GM19023 (cell line): ENCODE results near the gene MMP17.

Source experiments
- ATAC-seq: cut with Tn5 transposase; IDR thresholded peaks from one replicate; pipeline ENCODE4 v1.9.1; 2021; ENCODE audit warnings: mild to moderate bottlenecking, moderate library complexity; ENCODE audit not compliant: unreplicated experiment

Gene MMP17

GRCh38 chr12:131827961-131828534 lies at the start of gene MMP17:
MMP17 (plus strand) TSS chr12:131828393; CDS start chr12:131828495, 102 bp downstream.
- no peak for ATAC-seq

DNA sequence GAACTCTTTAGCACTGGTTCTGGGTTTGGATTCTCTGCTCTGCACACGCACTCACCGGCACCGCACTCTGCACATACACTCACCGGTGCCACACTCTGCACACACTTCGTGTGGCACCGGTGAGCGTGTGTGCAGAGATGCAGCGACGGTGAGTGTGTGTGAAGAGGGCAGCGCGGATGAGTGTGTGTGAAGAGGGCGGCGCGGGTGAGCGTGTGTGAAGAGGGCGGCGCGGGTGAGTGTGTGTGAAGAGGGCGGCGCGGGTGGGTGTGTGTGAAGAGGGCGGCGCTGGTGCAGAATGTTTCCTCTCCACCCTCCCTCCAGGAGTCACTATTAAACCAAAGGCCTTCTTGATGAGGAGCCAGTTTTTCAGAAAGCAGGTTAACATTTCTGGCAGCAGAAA lies 49.2 kb upstream of the MMP17 start:
- no peak for ATAC-seq

GRCh38 chr12:131782061-131782460 lies 46.1 kb upstream of the MMP17 start:
- ATAC-seq, result no peak

DNA sequence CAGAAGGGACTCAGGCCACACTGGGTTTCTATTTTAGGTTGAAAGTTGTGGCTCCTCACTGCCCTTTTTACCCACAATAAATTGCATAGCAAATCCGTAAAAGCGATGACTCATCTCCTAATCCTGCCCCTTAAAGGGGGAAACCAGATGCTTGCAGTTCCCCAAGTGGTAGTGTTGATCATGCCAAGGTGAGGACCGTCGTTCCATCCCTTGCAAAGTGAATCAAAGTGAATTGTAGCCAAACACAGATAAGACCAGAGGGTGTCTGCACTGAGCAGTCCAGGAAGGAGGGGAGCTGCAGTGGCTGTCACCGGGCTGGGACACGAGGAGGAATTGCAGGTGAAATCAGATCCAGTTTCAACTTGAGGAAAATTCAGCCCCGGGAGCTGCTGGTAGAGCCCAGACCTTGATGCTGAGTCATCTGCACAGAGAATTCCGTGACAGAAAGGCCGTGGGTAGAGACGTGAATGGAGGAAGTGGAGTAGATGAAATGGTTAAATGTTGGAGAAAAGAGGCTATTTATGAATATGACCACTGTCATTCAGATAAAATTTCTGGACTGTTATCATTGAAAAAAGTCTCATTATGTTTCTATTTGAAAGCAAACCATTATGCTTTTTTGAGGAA lies 44.2 kb upstream of the MMP17 start:
- ATAC-seq, result peak; percentile 63

DNA sequence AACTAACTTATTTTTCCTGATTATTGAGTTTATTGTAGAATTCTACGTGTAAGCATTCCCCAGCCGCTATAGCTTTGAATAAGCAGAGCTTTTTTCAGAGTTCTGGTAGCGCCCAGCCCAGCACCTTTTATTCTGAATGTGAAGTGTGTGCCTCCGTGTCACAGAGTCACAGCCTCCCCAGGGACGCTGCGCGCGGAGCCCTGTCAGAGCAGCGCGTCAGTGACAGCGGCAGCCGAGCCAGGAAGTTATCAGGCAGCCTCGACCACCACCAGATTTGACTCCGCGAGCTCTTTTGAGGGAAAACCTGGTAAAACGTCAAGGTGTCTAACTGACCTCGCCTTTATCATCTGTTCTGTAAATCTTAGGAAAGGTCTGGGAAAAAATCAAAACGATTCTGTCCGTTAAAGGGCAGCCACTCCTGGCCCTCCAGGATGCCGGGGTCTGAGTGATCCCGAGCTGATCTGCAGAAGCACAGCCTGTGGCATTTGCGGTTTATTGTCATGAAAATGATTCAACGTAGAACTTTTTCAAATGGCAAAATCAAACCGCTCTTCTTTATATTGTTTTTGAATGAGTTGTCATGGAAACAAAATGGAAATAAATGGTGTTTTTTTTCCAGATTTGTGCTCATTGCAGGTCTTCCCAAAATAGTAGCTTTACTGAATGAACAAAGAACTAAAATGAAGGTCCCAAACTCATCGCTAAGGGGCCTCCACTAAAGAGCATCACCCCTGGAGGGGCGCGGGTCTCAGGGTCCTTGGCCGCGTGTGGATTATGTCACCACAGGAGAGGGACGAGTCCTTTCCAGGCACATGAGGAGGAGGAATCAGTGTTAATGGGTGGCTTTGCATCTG lies 43.1 kb upstream of the MMP17 start:
- ATAC-seq, result no peak

DNA sequence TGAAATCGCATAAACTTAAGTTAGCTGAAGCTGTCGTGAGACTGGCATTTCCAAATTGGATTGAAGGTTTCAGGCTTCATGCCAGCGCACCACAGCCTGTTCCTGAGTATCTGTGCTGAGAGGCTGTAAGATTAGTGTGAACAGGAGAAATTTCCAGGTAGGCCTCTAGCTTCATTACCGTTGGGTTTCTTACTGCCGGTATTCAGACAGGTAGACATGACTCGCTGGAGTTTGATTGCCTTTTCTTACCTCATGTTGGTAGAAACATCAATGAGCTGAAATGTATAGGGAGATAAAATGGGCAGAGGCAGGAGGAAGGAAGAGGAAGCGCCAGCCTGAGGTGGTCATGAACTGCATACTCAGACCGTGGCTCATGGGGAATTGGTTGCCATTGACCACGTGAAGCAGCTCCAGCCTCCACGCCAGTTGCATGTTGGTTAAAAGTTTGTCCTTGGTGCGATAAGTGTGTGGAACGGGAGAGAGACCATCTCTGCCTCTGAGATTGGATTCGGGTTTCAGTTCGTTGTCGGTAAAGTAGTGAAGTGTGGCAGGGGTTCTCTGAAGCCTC lies 42.3 kb upstream of the MMP17 start:
- no peak for ATAC-seq

GRCh38 chr12:131786331-131786730 lies 41.9 kb upstream of the MMP17 start:
- no peak for ATAC-seq

GRCh38 chr12:131787143-131787660 lies 41.0 kb upstream of the MMP17 start:
- no peak for ATAC-seq

- ATAC-seq, result no peak
Observed at GRCh38 chr12:131788070-131788469, 40.1 kb upstream of the MMP17 start.

- ATAC-seq, result no peak
Observed at GRCh38 chr12:131789638-131790037, 38.6 kb upstream of the MMP17 start.

GRCh38 chr12:131793243-131794022 lies 34.8 kb upstream of the MMP17 start:
- ATAC-seq, result no peak

GRCh38 chr12:131794061-131794460 lies 34.1 kb upstream of the MMP17 start:
- ATAC-seq, result no peak

- ATAC-seq, result no peak
Observed at GRCh38 chr12:131794573-131794972, 33.6 kb upstream of the MMP17 start.

- ATAC-seq, result no peak
Observed at GRCh38 chr12:131795064-131795463, 33.1 kb upstream of the MMP17 start.

DNA sequence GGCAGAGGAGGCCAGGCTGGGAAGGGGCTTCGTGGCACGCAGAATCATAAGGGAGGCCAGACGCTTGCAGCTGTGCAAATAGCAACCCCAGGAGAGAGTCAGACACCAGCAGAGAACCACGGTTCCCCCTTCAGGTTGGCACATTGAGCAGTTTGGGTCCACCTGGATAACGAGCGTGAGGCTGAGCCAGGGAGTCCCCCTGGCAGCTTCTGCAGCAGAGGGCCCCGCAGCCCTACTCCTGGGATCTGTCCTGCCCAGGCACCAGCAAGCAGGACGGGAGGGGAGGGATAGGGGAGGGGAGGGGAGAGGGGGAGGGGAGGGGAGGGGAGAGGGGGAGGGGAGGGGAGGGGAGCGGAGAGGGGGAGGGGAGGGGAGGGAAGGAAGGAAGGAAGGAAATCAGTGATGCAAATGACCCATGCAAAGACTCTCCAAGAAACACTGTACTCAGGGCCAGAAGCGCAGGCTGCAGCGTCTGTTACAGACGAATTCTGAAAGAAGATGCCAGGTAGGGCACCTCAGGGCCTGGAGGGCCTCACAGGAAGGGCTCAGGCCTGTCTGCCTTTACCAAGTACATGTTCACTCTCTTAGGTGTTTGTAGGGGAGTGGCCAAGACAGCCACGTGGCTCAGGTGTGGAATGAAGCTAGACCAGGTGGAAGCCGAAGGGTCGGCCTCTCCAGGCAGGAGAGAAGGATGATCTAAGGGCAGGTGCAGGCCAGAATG lies 32.3 kb upstream of the MMP17 start:
- no peak for ATAC-seq

DNA sequence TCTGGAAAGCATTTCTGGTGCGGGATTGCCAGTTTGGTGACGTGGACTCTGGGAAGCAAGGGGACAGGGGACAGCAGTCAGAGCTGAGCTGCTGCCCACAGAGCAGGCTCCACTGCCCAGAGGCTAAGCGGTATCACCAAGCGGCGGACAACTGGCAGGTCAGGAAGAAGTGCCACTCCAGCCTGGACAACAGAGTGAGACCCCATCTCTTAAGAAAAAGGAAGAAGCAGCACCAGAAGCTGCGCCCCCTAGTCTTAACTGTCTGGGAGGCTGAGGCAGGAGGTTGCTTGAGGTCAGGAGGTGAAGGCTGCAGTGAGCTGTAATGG lies 31.8 kb upstream of the MMP17 start:
- ATAC-seq, result no peak

DNA sequence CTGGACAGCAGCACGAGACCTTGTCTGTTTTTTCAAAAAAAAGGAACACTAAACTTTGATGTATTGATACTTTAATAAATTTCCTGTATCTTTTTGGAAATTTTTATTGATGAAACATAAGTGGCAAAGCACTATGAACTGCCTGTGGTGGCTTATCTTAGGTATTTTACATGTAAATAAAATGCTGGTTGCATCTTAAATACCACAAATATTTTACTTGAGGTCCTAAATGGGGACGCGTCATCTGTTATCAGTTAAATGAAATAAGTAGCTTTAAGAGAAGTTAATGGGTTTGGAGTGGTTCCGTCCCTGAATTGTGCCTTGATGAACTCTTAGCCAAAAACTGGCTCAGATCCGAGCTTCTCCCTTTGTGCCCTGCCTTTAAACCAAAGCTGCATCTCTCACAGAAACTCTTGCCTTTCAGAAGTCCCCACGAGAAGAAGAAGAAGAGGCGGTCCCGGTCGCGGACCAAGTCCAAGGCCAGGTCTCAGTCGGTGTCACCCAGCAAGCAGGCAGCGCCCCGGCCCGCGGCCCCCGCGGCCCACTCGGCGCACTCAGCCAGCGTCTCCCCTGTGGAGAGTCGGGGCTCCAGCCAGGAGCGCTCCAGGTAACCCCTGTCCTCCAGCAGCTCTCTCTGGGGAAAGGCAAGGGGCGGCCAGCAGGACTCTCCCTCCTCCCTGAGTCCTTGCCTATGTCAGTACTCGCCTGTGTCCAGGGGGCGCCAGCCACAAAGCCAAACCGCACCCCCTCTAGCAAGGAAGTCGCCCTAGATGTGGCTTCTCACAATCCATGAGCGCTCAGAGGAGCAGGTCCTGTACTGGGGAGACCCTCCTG lies 31.2 kb upstream of the MMP17 start:
- no peak for ATAC-seq

DNA sequence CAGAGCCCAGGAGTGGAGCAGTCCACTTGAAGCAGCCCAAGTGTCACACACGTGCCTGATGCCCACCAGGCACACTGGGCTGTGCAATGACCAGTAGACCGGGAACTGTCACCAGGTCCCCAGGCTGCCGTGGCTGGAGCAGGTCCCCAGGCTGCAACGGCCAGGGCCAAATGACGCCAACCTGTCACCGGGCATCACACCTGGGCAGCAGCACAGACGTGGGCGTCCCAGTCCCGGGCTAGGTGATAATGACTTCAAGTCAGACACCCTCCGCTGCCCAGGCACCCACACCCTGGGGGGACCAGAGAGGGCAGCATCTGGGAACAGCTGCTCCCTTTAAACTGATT lies 30.6 kb upstream of the MMP17 start:
- no peak for ATAC-seq

- ATAC-seq, result no peak
Observed at GRCh38 chr12:131799195-131799594, 29.0 kb upstream of the MMP17 start.
